Activated T-cell treated with anti-CD3 and anti-CD28 coated beads for 4 hours (primary cell): ENCODE measurements around the gene MADCAM1.

Source experiments
- DNase-seq: peaks from one replicate; pipeline ENCODE4 v3.0.0-alpha.2; 2020

Gene MADCAM1

GRCh38 chr19:508204-509150 is 12.2 kb downstream of the MADCAM1 start:
- no peak for DNase-seq

- DNase-seq, result peak; percentile 88
Measured at GRCh38 chr19:510606-511100, 14.4 kb downstream of the MADCAM1 start.

GRCh38 chr19:511101-511851 is 15.0 kb downstream of the MADCAM1 start:
- DNase-seq, result peak; percentile 70

- DNase-seq, result no peak
Measured at GRCh38 chr19:512547-513365, 16.5 kb downstream of the MADCAM1 start.

GRCh38 chr19:513368-514165 is 17.3 kb downstream of the MADCAM1 start:
- DNase-seq, result no peak

GRCh38 chr19:514166-514663 is 17.9 kb downstream of the MADCAM1 start:
- DNase-seq, result no peak

GRCh38 chr19:517721-518597 is 21.7 kb downstream of the MADCAM1 start:
- DNase-seq, result no peak

- DNase-seq, result peak; percentile 36
Measured at GRCh38 chr19:518598-519231, 22.4 kb downstream of the MADCAM1 start.

GRCh38 chr19:519449-519865 is 23.2 kb downstream of the MADCAM1 start:
- no peak for DNase-seq

- no peak for DNase-seq
Measured at GRCh38 chr19:522726-523125, 26.4 kb downstream of the MADCAM1 start.

GRCh38 chr19:524062-524674 is 27.9 kb downstream of the MADCAM1 start:
- no peak for DNase-seq

- DNase-seq, result no peak
Measured at GRCh38 chr19:525029-525428, 28.7 kb downstream of the MADCAM1 start.

GRCh38 chr19:525857-526419 is 29.7 kb downstream of the MADCAM1 start:
- DNase-seq, result no peak

GRCh38 chr19:530134-531008 is 34.1 kb downstream of the MADCAM1 start:
- DNase-seq, result no peak

GRCh38 chr19:531009-531752 is 34.9 kb downstream of the MADCAM1 start:
- peak; percentile 85 for DNase-seq

GRCh38 chr19:531753-532560 is 35.7 kb downstream of the MADCAM1 start, which contains the start of gene CDC34:
CDC34 (plus strand) TSS chr19:531760; CDS start chr19:531932, 172 bp downstream.
- DNase-seq, result no peak
